ENCODE results near the gene ERBB4. TPM values are rescaled to one million over a fixed set of nuclear protein-coding genes. Genes with fewer than 3 reads are reported as not detected.

ERBB4 gene
- total RNA-seq, 4 donors from 2014 or later = 0.04 to 0.57 (median 0.35) TPM; not detected in 1

DNA sequence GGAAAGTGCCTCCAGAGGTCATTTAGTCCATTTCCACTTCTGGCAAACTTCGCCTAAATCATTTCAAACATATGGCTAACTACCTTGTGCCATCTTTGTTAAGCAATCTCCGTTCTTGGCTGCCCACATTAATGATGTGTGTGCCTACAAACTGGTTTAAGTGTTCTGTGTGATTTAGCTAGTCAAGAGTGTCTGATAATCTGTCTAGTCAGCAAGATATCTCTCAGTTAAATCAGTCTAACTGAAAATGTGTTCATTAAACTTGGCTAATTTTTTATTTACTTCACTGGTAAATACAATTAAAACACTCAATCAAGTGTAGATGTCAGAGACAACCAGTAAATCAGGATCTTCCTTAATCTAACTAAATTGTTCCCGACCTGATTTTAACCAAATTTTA is 352.4 kb downstream of the ERBB4 start:
- Histone ChIP-seq H3K36me3 (no peaks in the 10 kb centered on the region), H3K4me1 (no peaks in the 10 kb centered on the region), H3K27me3 (no peaks in the 10 kb centered on the region), H3K4me3 (no peak overlapping the region), H3K9me3 (no peaks in the 10 kb centered on the region), H3K27ac (no peak overlapping the region)
- WGBS, 2 donors = 47 to 57% methylated on average over 3 of the region's 3 CpGs
- DNase-seq = no peak
- intact Hi-C loops (cut with DNase I) = no loop called here
- TF ChIP-seq POLR2A (IDR thresholded peaks at IDR 0.05) = no peak
- TF ChIP-seq, protein P1, sequence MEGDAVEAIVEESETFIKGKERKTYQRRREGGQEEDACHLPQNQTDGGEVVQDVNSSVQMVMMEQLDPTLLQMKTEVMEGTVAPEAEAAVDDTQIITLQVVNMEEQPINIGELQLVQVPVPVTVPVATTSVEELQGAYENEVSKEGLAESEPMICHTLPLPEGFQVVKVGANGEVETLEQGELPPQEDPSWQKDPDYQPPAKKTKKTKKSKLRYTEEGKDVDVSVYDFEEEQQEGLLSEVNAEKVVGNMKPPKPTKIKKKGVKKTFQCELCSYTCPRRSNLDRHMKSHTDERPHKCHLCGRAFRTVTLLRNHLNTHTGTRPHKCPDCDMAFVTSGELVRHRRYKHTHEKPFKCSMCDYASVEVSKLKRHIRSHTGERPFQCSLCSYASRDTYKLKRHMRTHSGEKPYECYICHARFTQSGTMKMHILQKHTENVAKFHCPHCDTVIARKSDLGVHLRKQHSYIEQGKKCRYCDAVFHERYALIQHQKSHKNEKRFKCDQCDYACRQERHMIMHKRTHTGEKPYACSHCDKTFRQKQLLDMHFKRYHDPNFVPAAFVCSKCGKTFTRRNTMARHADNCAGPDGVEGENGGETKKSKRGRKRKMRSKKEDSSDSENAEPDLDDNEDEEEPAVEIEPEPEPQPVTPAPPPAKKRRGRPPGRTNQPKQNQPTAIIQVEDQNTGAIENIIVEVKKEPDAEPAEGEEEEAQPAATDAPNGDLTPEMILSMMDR (IDR thresholded peaks at IDR 0.05) = no peak

- H3K4me3 ChIP-seq = no peak overlapping the region
- H3K27me3 ChIP-seq = no peaks in the 10 kb centered on the region
- TF ChIP-seq POLR2A (IDR thresholded peaks at IDR 0.05) = no peak
- TF ChIP-seq, protein P1 (IDR thresholded peaks at IDR 0.05) = no peak
- H3K36me3 ChIP-seq = no peaks in the 10 kb centered on the region
- DNase-seq = no peak
- intact Hi-C loops (cut with DNase I) = no loop called here
- H3K27ac ChIP-seq = no peak overlapping the region
- H3K9me3 ChIP-seq = no peaks in the 10 kb centered on the region
- WGBS, 2 donors = 0 to 41% methylated on average over 1 of the region's 1 CpG
- H3K4me1 ChIP-seq = no peaks in the 10 kb centered on the region
Observed at GRCh38 chr2:212181646-212182045, 357.0 kb downstream of the ERBB4 start.

- Histone ChIP-seq H3K9me3 (no peaks in the 10 kb centered on the region), H3K4me1 (no peaks in the 10 kb centered on the region), H3K27me3 (no peaks in the 10 kb centered on the region), H3K4me3 (no peak overlapping the region), H3K36me3 (no peaks in the 10 kb centered on the region), H3K27ac (no peak overlapping the region)
- intact Hi-C loops (cut with DNase I) = no loop called here
- TF ChIP-seq, protein P1 (IDR thresholded peaks at IDR 0.05) = no peak
- no peak for TF ChIP-seq POLR2A (IDR thresholded peaks at IDR 0.05)
- DNase-seq = no peak
- WGBS, 2 donors = 57 to 64% methylated on average over 3 of the region's 3 CpGs
Observed at GRCh38 chr2:212180408-212181083, 358.1 kb downstream of the ERBB4 start.

DNA sequence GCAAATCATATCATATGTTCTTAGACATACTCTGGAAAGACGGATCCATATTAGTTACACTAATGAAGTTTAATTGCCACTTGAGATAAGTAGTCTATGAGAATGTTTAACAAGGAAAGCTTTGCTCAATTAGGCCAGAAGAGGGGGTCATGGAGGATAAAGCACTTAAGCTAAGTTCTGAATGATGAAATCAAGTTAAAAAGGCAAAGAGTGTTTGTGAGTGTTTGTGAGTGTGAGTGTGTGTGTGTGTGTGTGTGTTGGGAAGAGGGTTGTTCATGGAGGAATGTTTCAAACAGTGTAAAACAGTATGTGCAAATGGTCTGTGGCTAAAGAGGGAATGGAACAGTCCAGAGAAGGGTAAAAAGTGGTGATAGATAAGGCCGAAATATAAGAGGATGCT is 360.9 kb downstream of the ERBB4 start:
- intact Hi-C loops (cut with DNase I) = no loop called here
- 43 to 45% methylated on average over 2 of the region's 2 CpGs for WGBS, 2 donors
- H3K4me3 ChIP-seq = no peak overlapping the region
- no peak overlapping the region for H3K27ac ChIP-seq
- TF ChIP-seq POLR2A (IDR thresholded peaks at IDR 0.05) = no peak
- TF ChIP-seq, protein P1 (IDR thresholded peaks at IDR 0.05) = no peak
- H3K4me1 ChIP-seq = no peaks in the 10 kb centered on the region
- no peaks in the 10 kb centered on the region for H3K27me3 ChIP-seq
- no peaks in the 10 kb centered on the region for H3K9me3 ChIP-seq
- H3K36me3 ChIP-seq = no peaks in the 10 kb centered on the region
- DNase-seq = no peak

DNA sequence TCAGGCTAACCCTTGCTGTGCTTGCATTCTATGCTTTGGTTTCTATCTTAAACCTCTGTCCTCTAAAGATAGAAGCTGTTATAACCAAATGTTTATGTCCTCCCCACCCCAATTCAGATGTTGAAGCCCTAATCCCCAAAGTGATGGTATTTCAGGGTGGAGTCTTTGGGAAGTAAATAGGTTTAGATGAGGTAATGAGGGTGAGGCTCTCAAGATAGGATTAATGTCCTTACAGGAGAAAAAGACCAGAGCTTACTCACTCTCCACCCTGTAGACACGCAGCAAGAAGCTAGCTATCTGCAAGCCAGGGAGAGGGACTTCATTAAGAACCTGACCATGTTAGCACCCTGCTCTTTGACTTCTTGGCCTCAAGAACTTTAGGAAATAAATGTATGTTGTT is 362.5 kb downstream of the ERBB4 start:
- no peak for DNase-seq
- H3K27me3 ChIP-seq = no peaks in the 10 kb centered on the region
- no peak for TF ChIP-seq POLR2A (IDR thresholded peaks at IDR 0.05)
- TF ChIP-seq, protein P1 (IDR thresholded peaks at IDR 0.05) = no peak
- intact Hi-C loops (cut with DNase I) = no loop called here
- H3K36me3 ChIP-seq = no peaks in the 10 kb centered on the region
- no peak overlapping the region for H3K27ac ChIP-seq
- WGBS, 2 donors = 50% methylated on average over 1 of the region's 1 CpG
- peaks cover 0 to under 1% (median 0%) of the 10 kb centered on the region in 3 donors for H3K9me3 ChIP-seq
- no peaks in the 10 kb centered on the region for H3K4me1 ChIP-seq
- H3K4me3 ChIP-seq = no peak overlapping the region

Data from esophagus squamous epithelium (tissue), 5 donors.